Ovary (tissue), 3 donors: ENCODE data around the gene BAIAP3.

ENCODE experiments used
- CTCF ChIP-seq, 3 donors: fragments of 450-650 bp in 2 of 3; fragments of 200-600 bp in 1 of 3; IDR thresholded peaks; one replicate each; pipeline versions ENCODE4 v1.5.1 to v1.8.0; 2016 to 2022; ENCODE audit warnings: antibody characterized with exemption in 3 of 3, mild to moderate bottlenecking in 1 of 3
- POLR2A ChIP-seq: fragments of 450-650 bp; IDR thresholded peaks from one replicate; pipeline ENCODE4 v1.6.1; 2017; ENCODE audit warnings: antibody characterized with exemption, mild to moderate bottlenecking, moderate library complexity
- donor health status: DM: no; HTN: no; CAD: no.

DNA sequence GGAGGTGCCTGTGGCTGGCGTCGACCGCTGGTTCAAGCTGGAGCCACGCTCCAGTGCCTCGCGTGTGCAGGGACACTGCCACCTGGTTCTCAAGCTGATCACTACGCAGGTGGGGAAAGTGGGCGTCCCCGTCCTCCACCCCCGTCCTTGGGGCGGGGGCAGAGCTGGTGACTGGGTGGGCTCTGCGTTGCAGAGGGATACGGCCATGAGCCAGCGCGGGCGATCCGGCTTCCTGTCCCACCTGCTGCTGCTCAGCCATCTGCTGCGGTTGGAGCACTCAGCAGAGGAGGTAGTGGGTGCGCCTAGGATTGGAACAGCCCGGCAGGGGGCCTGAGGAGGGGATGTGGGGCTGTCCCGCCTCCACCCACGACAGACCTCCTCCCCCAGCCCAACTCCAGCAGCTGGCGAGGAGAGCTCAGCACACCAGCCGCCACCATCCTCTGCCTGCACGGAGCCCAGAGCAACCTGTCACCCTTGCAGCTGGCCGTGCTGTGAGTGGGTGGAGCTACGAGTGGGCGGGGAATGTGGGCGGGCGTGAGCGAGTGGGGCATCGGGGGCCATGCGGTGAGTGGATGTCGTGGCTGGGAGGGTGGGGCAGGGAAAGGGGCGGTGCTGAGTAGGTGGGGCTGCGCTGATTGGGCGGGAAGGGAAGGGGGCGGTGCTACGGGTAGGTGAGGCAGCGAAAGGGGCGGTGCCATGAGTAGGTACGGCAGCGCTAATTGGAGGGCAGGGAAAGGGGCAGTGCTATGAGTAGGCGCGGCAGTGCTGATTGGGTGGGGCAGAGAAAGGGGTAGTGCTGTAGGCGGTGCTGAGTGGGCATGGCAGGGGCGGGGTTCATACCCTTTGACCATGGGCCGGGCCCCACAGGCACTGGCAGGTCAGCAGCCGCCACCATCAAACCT lies 9.3 kb downstream of the BAIAP3 start:
- TF ChIP-seq POLR2A (no peak), CTCF (IDR thresholded peaks at IDR 0.05) (no peak)
